ENCODE measurements around the gene PRKCZ. TPM values are rescaled to one million over a fixed set of nuclear protein-coding genes. Genes with fewer than 3 reads are reported as not detected.
"Not testable (repeated sequence)": the region's sequence is repeated elsewhere in the genome, so short reads cannot be mapped to it uniquely, and the experiment has no call there.

The PRKCZ gene
- total RNA-seq, 1 donor from 2014 or later: 28.1 TPM

GRCh38 chr1:2091611-2092604 is 41.7 kb downstream of the PRKCZ start:
- peak overlapping the region; percentile 11 for H3K4me3 ChIP-seq (ENCODE audit: low read depth, low read length)
- DNase-seq (ENCODE audit: low read depth): no peak
- TF ChIP-seq CTCF (conservative IDR thresholded peaks at IDR 0.05; ENCODE audit: low read depth, low read length): peak; percentile 66

- DNase-seq (ENCODE audit: low read depth): no peak
- H3K4me3 ChIP-seq (ENCODE audit: low read depth, low read length): no peak overlapping the region
- no peak for TF ChIP-seq CTCF (conservative IDR thresholded peaks at IDR 0.05; ENCODE audit: low read depth, low read length)
These were observed 42.8 kb downstream of the PRKCZ start for GRCh38 chr1:2093055-2093454.

GRCh38 chr1:2093636-2094035 is 43.4 kb downstream of the PRKCZ start:
- TF ChIP-seq CTCF (conservative IDR thresholded peaks at IDR 0.05; ENCODE audit: low read depth, low read length): no peak
- DNase-seq (ENCODE audit: low read depth): no peak
- H3K4me3 ChIP-seq (ENCODE audit: low read depth, low read length): no peak overlapping the region

- not testable (repeated sequence) for DNase-seq (ENCODE audit: low read depth); H3K4me3 ChIP-seq (ENCODE audit: low read depth, low read length)
These were observed 44.3 kb downstream of the PRKCZ start for GRCh38 chr1:2094269-2095158.

GRCh38 chr1:2095394-2095793 is 45.2 kb downstream of the PRKCZ start:
- no peak for TF ChIP-seq CTCF (conservative IDR thresholded peaks at IDR 0.05; ENCODE audit: low read depth, low read length)
- H3K4me3 ChIP-seq (ENCODE audit: low read depth, low read length): no peak overlapping the region
- no peak for DNase-seq (ENCODE audit: low read depth)

- DNase-seq (ENCODE audit: low read depth): no peak
- TF ChIP-seq CTCF (conservative IDR thresholded peaks at IDR 0.05; ENCODE audit: low read depth, low read length): no peak
- no peak overlapping the region for H3K4me3 ChIP-seq (ENCODE audit: low read depth, low read length)
These were observed 45.9 kb downstream of the PRKCZ start for GRCh38 chr1:2095981-2096736.

Data from epithelial cell of proximal tubule (primary cell).